ENCODE results near the gene CRYBG1. TPM values are rescaled to one million over a fixed set of nuclear protein-coding genes. Genes with fewer than 3 reads are reported as not detected.

The CRYBG1 gene
- total RNA-seq, 1 experiment from 2014 or later: 10.7 TPM

- H3K9me3 ChIP-seq (ENCODE audit: control insufficient read depth in 1 of 2, insufficient read depth in 1 of 2, low read depth in 1 of 2, low read length in 2 of 2): no peaks in the 10 kb centered on the region
- H3K27ac ChIP-seq (ENCODE audit: low read depth, low read length): no peak overlapping the region
- H3K27me3 ChIP-seq (ENCODE audit: insufficient read depth, low read length): no peaks in the 10 kb centered on the region
- BruUV-seq (replicated peaks): no TSS peak
- no peak for TF ChIP-seq YY1 (IDR thresholded peaks at IDR 0.05; ENCODE audit: extremely low read depth, insufficient replicate concordance, low read depth, low read length)
- no peak for TF ChIP-seq ZFX (IDR thresholded peaks at IDR 0.05)
- TF ChIP-seq EGR1 (IDR thresholded peaks at IDR 0.05; ENCODE audit: low read depth): no peak
- TF ChIP-seq SP1 (IDR thresholded peaks at IDR 0.05; ENCODE audit: low read depth): no peak
- no peak for TF ChIP-seq SIN3A (IDR thresholded peaks at IDR 0.05; ENCODE audit: low read depth)
- TF ChIP-seq REST (IDR thresholded peaks at IDR 0.05; ENCODE audit: low read depth): no peak
- TF ChIP-seq ATF3 (IDR thresholded peaks at IDR 0.05): no peak
- no peak for TF ChIP-seq CBX3 (IDR thresholded peaks at IDR 0.05; ENCODE audit: low read depth)
- no peak for TF ChIP-seq ZNF274 (IDR thresholded peaks at IDR 0.05; ENCODE audit: low read depth, low read length)
- no peak for TF ChIP-seq MAX (IDR thresholded peaks at IDR 0.05)
- no peak for TF ChIP-seq ZBTB33 (IDR thresholded peaks at IDR 0.05; ENCODE audit: extremely low read depth, insufficient replicate concordance, low read length)
- no peak for TF ChIP-seq FOSL1 (IDR thresholded peaks at IDR 0.05; ENCODE audit: low read depth)
- no peak for TF ChIP-seq EZH2 (IDR thresholded peaks at IDR 0.05)
- TF ChIP-seq CTCF (IDR thresholded peaks at IDR 0.05 in 2 of 3, conservative IDR thresholded peaks at IDR 0.05 in 1 of 3; ENCODE audit: borderline replicate concordance in 1 of 3, insufficient read depth in 1 of 3, low read depth in 2 of 3, low read length in 2 of 3): no peak
- no peak for TF ChIP-seq POLR2A (IDR thresholded peaks at IDR 0.05; ENCODE audit: borderline replicate concordance, extremely low read depth, insufficient read depth, insufficient read length)
- no peak for TF ChIP-seq CEBPB (IDR thresholded peaks at IDR 0.05; ENCODE audit: low read depth)
- no peak for TF ChIP-seq JUND (IDR thresholded peaks at IDR 0.05)
- no peak for TF ChIP-seq POLR2AphosphoS5 (IDR thresholded peaks at IDR 0.05; ENCODE audit: low read depth, low read length)
- ChIA-PET POLR2A (no interaction called here), RAD21 (ENCODE audit: low non-redundant PET in 1 of 2, low total read pairs in 2 of 2, uncharacterized antibody in 2 of 2, unreplicated experiment in 2 of 2) (no interaction called here), CTCF (no interaction called here)
- DNase-seq (ENCODE audit: low read depth, low spot score) (no peak), ATAC-seq (no peak)
- no peaks in the 10 kb centered on the region for H4K20me1 ChIP-seq (ENCODE audit: insufficient read depth)
- peaks cover 5 to 19% of the 10 kb centered on the region in 2 experiments for H3K4me1 ChIP-seq (ENCODE audit: control insufficient read depth in 1 of 2, insufficient read depth in 2 of 2, low read length in 2 of 2)
- no peak overlapping the region for H3K4me2 ChIP-seq (ENCODE audit: low read length)
- H2AFZ ChIP-seq (ENCODE audit: low read depth, low read length, poor library complexity, severe bottlenecking): no peak overlapping the region
- no peaks in the 10 kb centered on the region for H3K36me3 ChIP-seq (ENCODE audit: control insufficient read depth in 1 of 2, insufficient read depth in 2 of 2, low read length in 2 of 2)
- H3K79me2 ChIP-seq (ENCODE audit: insufficient read depth, low read length): no peaks in the 10 kb centered on the region
- no peak overlapping the region for H3K9ac ChIP-seq (ENCODE audit: low read length)
- H3K4me3 ChIP-seq (replicated peaks in 1 of 2; ENCODE audit: low read depth in 1 of 2, low read length in 2 of 2): no peak overlapping the region
- intact Hi-C loops (cut with micrococcal nuclease): no loop called here
- no peaks in the 10 kb centered on the region for H3K9me2 ChIP-seq (ENCODE audit: insufficient read depth)
Observed at GRCh38 chr6:106533054-106533453, 172.5 kb downstream of the CRYBG1 start.

Data from HCT116 (cell line).